Thymus (tissue), 11 donors: ENCODE results near the gene SEC61B. TPM values are rescaled to one million over a fixed set of nuclear protein-coding genes. Genes with fewer than 3 reads are reported as not detected.

Source experiments
- DNase-seq, 9 donors: peaks; one replicate each; pipeline ENCODE4 v3.0.0-alpha.2; 2013; ENCODE audit warnings: low spot score in 9 of 9, low read depth in 6 of 9, missing footprints in 1 of 9
- H3K27ac ChIP-seq, 2 donors: one replicate each; pipeline ENCODE4 v1.5.1; 2013; ENCODE audit warnings: control low read depth in 1 of 2, low read depth in 1 of 2, low read length in 1 of 2, mild to moderate bottlenecking in 1 of 2, moderate library complexity in 1 of 2
- H3K27me3 ChIP-seq, 2 donors: one replicate each; pipeline ENCODE4 v1.5.1; 2013; ENCODE audit warnings: low read length in 1 of 2; ENCODE audit not compliant: control insufficient read depth in 2 of 2, insufficient read depth in 1 of 2
- H3K36me3 ChIP-seq, 2 donors: one replicate each; pipeline ENCODE4 v1.5.1; 2013; ENCODE audit warnings: low read length in 1 of 2, mild to moderate bottlenecking in 1 of 2, moderate library complexity in 1 of 2; ENCODE audit not compliant: control insufficient read depth in 2 of 2, insufficient read depth in 2 of 2
- H3K4me1 ChIP-seq, 2 donors: one replicate each; pipeline ENCODE4 v1.5.1; 2013; ENCODE audit warnings: low read length in 2 of 2; ENCODE audit not compliant: control insufficient read depth in 2 of 2, insufficient read depth in 2 of 2
- H3K4me3 ChIP-seq, 2 donors: one replicate each; pipeline ENCODE4 v1.5.1; 2013; ENCODE audit warnings: low read length in 2 of 2, control low read depth in 1 of 2, mild to moderate bottlenecking in 1 of 2
- H3K9me3 ChIP-seq, 2 donors: one replicate each; pipeline ENCODE4 v1.5.1; 2013; ENCODE audit warnings: low read length in 1 of 2, mild to moderate bottlenecking in 1 of 2; ENCODE audit not compliant: control insufficient read depth in 2 of 2, insufficient read depth in 1 of 2
- WGBS: extraction: QIAGEN DNeasy Blood & Tissue Kit; methylation state at CpG from one replicate; pipeline ENCODE4 v1.1.7; 2013; 5-methylcytosine and 5-hydroxymethylcytosine counted together
- polyA plus RNA-seq: library from polyadenylated mRNA; stranded (reverse); fragments of 200-250 nt; gene quantifications from one replicate; pipeline ENCODE4 v1.2.3, GENCODE V29; 2013
- total RNA-seq: library from RNA; stranded (reverse); fragments of 120-200 nt; gene quantifications from one replicate; pipeline ENCODE4 v1.2.4, GENCODE V29; 2013
- donor health status: healthy.

Gene SEC61B
- total and polyA plus RNA-seq, 2 donors: 197 to 340 TPM

- no peaks in the 10 kb centered on the region for H3K9me3 ChIP-seq
- no peaks in the 10 kb centered on the region for H3K27me3 ChIP-seq
- H3K27ac ChIP-seq: no peak overlapping the region
- no peak for DNase-seq
- WGBS: 93% methylated on average over 9 of the region's 9 CpGs
- no peaks in the 10 kb centered on the region for H3K36me3 ChIP-seq
- H3K4me1 ChIP-seq: peaks cover 2 to 22% of the 10 kb centered on the region in 2 donors
- H3K4me3 ChIP-seq: no peak overlapping the region
These were observed 41.4 kb upstream of the SEC61B start for GRCh38 chr9:99180662-99181061.

GRCh38 chr9:99181206-99181605 is 40.9 kb upstream of the SEC61B start:
- Histone ChIP-seq H3K27ac (no peak overlapping the region), H3K27me3 (no peaks in the 10 kb centered on the region)
- WGBS: 91% methylated on average over 2 of the region's 2 CpGs

GRCh38 chr9:99181621-99182020 is 40.5 kb upstream of the SEC61B start:
- Histone ChIP-seq H3K9me3 (no peaks in the 10 kb centered on the region), H3K36me3 (no peaks in the 10 kb centered on the region), H3K27me3 (no peaks in the 10 kb centered on the region), H3K4me1 (peaks cover 2 to 22% of the 10 kb centered on the region in 2 donors), H3K27ac (no peak overlapping the region), H3K4me3 (no peak overlapping the region)
- 25% methylated on average over 4 of the region's 4 CpGs for WGBS
- peak in 1 of 9 donors; percentile 33 for DNase-seq

More at GRCh38 chr9:99181206-99181605, 40.9 kb upstream of the SEC61B start:
- H3K4me1 ChIP-seq: peaks cover 2 to 22% of the 10 kb centered on the region in 2 donors
- no peak for DNase-seq
- no peaks in the 10 kb centered on the region for H3K36me3 ChIP-seq
- no peak overlapping the region for H3K4me3 ChIP-seq
- H3K9me3 ChIP-seq: no peaks in the 10 kb centered on the region

- Histone ChIP-seq H3K27ac (no peak overlapping the region), H3K27me3 (no peaks in the 10 kb centered on the region), H3K36me3 (no peaks in the 10 kb centered on the region), H3K4me3 (no peak overlapping the region), H3K9me3 (no peaks in the 10 kb centered on the region), H3K4me1 (peaks cover 2 to 22% of the 10 kb centered on the region in 2 donors)
- 96% methylated on average over 3 of the region's 3 CpGs for WGBS
- no peak for DNase-seq
These were observed 39.7 kb upstream of the SEC61B start for GRCh38 chr9:99182356-99182755.

GRCh38 chr9:99183616-99184015 is 38.5 kb upstream of the SEC61B start:
- no peak for DNase-seq
- Histone ChIP-seq H3K9me3 (no peaks in the 10 kb centered on the region), H3K4me1 (peaks cover 2 to 22% of the 10 kb centered on the region in 2 donors), H3K4me3 (no peak overlapping the region), H3K27ac (no peak overlapping the region), H3K36me3 (no peaks in the 10 kb centered on the region), H3K27me3 (no peaks in the 10 kb centered on the region)
- WGBS: 96% methylated on average over 3 of the region's 3 CpGs

- Histone ChIP-seq H3K36me3 (no peaks in the 10 kb centered on the region), H3K27me3 (no peaks in the 10 kb centered on the region), H3K27ac (no peak overlapping the region), H3K4me3 (no peak overlapping the region), H3K9me3 (no peaks in the 10 kb centered on the region), H3K4me1 (peaks cover 2 to 22% of the 10 kb centered on the region in 2 donors)
- WGBS: 79% methylated on average over 10 of the region's 10 CpGs
- no peak for DNase-seq
These were observed 38.0 kb upstream of the SEC61B start for GRCh38 chr9:99184110-99184474.

DNA sequence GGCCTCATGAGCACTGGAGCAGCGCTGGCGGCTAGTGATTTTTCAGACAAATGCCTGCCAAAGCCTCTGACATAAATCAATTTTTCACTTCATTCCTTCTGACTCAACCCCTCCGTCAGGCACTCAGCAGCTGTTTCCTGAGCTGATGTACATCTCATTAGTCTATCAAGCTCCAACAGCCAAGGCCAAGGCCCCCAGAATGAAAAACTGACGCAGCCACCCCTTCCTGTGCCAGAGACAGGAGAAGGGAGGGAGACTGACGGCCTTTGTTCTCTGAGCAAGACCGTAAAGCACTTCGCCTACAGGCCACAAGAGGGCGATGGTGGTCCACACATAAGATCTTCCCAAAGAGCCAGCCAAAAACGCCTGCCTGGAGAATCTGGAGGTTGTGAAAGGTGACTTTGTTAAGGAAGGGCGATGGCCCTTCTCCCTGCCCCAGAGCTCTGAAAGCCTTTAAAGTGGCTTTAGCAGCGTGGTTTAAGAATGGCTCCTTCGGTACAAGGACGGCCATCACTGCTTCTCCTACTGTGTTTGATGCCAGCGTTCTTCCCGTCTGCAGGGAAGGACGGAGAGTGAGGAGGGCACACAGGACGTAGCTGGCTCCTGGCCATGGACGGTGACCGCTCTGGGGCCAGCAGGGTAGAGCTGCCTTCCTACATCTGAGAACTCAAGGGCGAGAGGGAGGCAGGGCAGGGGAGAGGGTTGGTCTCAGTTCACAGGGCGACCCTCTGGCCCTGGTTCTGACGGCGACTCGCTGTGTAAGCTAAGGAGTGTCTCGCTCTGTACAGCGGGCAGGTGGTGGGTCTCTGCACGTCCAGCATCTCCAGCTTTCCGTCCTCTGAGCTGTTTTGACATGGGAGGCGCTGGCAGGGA is 37.4 kb upstream of the SEC61B start:
- Histone ChIP-seq H3K4me3 (no peak overlapping the region), H3K36me3 (no peaks in the 10 kb centered on the region), H3K9me3 (no peaks in the 10 kb centered on the region), H3K27me3 (no peaks in the 10 kb centered on the region), H3K27ac (no peak overlapping the region), H3K4me1 (peaks cover 2 to 22% of the 10 kb centered on the region in 2 donors)
- WGBS: 57% methylated on average over 29 of the region's 29 CpGs
- peak; percentile 49 to 91 (median 81) for DNase-seq

DNA sequence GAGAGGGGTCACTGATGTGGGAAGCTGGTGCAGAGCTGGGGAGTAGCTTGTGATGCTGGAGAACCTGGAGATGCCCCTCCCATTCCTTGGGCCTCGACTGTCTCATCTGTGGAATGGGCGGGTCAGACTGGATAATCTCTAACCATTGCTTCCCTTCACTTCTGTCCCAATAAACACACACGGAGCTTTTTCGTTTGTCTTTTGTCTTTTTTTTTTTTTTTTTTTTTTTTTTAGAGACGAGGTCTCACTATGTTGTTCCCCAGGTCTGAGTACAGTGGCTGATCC is 36.8 kb upstream of the SEC61B start:
- Histone ChIP-seq H3K36me3 (no peaks in the 10 kb centered on the region), H3K4me1 (peaks cover 2 to 22% of the 10 kb centered on the region in 2 donors), H3K27ac (no peak overlapping the region), H3K4me3 (no peak overlapping the region), H3K9me3 (no peaks in the 10 kb centered on the region), H3K27me3 (no peaks in the 10 kb centered on the region)
- no peak for DNase-seq
- 95% methylated on average over 5 of the region's 5 CpGs for WGBS

DNA sequence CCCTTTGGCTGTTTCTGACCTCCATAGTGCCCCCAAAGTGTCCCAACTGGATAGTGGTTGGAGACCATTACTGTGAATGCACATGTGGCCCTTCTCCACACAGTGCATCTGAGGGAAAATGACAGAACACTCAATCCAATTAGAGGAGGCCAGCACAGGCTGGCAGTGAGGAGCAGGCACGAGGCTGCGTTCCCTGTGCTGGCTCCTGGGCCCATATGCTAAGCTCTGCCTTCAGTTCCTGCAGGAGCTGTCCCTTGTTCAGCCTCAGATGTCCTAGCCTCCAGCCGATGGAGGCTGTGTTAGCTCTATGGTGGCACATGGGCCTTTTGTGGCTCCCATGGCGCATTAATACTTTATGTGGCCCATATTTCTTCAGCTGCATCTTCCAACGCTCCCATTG is 36.1 kb upstream of the SEC61B start:
- Histone ChIP-seq H3K36me3 (no peaks in the 10 kb centered on the region), H3K27ac (no peak overlapping the region), H3K27me3 (no peaks in the 10 kb centered on the region), H3K9me3 (no peaks in the 10 kb centered on the region), H3K4me1 (peaks cover 2 to 17% of the 10 kb centered on the region in 2 donors), H3K4me3 (no peak overlapping the region)
- no peak for DNase-seq
- WGBS: 98% methylated on average over 5 of the region's 5 CpGs
